Hematopoietic multipotent progenitor cell (in vitro differentiated cells): ENCODE measurements around the gene PARD3B. TPM values are rescaled to one million over a fixed set of nuclear protein-coding genes. Genes with fewer than 3 reads are reported as not detected.

Experiments used
- DNase-seq, 3 donors: peaks; one replicate each; pipeline ENCODE4 v3.0.0-alpha.2; 2011 to 2015; ENCODE audit warnings: low read depth in 2 of 3, low spot score in 2 of 3
- total RNA-seq: library from RNA; depleted of rRNA; stranded (reverse); fragments of >200 nt; gene quantifications from one replicate; pipeline ENCODE4 v1.2.3, GENCODE V29; 2012

PARD3B gene
- total RNA-seq, 1 donor, result 2.7 TPM

DNA sequence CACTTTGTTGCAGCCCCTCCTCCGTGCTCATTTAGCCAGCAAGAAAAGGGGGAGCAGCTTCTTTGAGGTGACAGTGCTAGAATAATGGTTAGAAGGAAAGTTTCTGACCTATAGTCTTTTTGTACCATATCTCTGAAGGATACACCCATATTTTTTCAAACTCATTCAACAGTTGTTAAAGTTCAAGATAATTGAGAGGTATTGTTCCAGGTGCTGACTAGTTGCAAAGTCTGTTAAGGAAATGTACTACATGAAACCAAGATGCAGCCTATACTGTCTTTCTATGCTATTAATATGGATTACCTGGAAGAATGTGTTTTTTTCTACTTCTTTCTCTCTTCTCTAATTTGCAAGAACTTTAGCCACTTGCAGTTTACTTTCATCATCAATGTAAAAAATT lies 495.0 kb downstream of the PARD3B start:
- no peak for DNase-seq

DNA sequence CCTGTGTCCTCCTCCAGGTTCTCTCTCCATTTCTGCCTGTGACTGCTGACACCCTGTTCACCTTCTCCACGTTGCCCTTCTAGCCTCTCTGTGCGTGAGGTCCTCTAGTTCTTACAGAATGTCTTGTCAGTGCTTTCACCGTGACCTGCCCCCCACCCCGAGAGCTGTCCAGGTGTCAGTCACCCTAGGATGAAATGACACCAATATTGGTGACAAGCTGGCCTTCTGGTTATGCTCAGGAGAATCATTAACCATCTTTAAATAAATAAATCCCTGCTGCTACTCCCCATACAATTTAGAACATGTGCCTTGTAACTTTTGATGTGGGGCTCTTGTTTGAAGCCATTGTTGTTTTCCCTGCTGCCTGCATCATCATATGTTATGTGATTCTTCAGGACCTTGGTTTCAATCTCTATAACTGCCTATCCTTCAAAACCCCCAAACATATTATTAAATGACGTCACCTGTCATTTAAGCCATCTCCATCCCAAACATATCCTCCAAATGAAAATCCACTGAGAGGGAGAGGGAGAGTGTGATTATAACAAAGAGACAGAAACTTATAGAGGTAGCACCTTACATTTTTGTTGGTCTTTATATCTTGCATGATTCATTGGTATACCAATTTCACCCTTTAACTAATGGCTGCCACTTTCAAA lies 496.3 kb downstream of the PARD3B start:
- DNase-seq, result no peak

DNA sequence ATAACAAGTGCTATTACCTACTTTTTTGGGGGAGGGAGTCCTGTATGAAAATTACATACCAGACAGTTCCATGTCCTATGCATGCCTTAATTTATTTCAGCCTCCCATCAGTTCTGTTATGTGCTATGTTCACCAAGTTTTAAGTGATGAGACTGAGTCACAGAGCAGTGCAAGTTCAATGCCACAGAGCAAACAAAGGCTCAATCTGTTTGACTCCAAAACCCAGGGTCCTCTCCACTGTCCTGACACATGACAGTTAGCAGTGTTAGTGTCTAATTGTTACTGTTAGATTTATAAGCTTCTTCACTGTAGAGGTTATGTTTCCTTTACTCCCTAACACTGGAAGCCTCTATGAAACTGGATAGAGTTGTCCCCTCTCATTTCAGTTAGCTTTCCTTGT lies 498.0 kb downstream of the PARD3B start:
- no peak for DNase-seq

DNA sequence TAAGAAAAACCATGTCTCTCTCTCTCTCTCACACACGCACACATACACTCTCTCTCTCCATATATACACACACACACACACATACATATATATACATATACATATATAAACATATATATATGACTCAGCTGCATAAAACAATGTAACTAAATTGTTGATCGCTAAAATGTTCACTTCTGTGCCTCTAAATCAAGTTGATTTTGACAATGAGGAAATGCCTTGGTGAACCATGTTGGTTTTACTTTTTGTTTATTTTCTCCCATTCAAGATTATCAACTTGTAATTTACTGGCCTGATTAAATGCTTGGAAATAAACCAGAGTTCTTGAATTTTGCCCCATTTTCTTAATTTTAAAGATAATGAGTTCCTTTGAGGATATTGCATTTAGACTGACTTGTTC lies 500.4 kb downstream of the PARD3B start:
- peak in 1 of 3 donors; percentile 42 for DNase-seq

DNA sequence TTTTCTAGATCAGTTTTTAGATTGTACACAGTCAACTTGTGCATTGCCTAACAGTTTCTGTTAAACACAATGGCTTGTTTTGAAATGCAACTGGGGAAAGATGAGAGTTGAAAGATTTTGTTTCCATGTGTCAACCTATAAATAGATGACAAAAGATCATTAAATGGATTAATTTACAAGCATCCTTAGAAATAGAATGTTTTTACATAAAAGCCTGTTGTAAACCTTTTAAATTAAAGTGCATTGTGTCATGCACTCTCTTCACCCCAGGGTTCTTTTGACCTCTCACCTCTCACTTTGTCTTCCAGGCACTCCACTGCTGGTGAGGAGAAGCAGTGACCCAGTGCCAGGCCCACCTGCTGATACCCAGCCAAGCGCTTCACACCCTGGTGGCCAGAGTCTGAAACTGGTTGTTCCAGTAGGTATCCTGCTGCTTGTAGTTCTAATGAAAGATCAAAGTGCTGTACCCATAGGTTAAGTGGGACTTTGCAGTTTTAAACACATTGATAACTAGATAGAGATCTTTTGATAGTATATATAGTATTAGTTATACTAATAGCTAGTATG lies 502.1 kb downstream of the PARD3B start:
- DNase-seq, result no peak

DNA sequence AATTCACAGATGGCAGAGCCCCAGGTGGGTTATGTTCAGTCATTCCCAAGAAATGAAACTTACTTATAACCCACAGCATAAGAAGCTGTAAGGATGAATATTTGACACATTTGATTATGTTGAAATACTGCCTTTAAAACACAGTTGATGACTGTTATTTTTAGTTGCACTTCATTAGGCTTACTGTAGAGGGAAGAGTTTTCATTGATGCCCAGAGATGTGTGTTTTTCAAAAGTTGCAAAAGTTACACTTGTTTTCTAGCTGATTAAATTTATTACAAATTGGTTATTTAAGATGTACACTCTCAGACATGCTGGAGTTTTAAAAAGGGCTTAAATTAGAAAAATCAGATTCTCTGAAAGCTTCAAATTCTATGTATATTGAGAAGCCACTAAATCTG lies 506.1 kb downstream of the PARD3B start:
- no peak for DNase-seq

DNA sequence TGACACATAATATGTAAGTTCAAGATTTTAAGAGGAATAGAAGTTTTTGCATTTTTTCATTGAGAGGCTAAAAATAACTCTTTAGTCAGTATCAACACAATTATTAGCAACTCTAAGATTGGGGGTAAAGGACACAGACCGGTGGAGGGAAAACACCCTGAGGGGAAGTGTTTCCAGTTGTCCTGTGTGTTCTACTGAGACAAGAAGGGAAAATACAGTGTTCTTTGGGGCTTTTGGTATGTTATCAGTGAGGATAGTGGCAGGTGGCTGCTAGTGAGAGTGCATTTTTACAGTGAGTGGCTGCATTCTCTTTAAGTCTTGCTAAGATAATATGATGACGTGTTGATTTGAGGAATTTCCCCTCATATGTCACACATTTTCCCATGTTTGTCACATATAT lies 507.5 kb downstream of the PARD3B start:
- DNase-seq, result no peak

DNA sequence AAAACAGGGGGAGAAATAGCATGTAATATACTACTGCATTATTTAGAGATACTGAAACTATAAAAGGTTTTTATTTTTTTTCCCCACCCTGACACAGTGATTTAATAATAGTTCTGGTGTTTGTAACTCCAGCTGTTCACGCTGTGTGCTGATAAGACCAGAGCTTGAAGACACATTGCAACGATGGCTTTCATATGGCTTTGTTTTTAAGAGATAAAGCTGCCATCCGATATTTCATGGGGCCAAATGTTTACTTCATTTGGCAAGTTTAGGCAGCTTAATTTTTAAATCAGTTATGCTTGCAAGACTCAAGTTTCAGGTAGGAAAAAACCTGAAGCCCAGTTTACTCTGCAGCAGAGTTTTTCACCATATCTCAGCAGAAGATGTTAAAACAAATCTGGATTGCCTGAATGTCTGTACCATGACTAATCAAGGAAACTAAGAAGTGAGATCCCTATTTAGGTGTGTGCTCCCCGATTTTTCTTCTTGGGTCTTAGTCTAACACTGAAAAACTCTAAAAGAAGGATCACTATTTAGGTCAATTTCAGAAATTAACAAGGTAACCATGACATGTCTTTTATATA lies 508.6 kb downstream of the PARD3B start:
- peak in 2 of 3 donors; percentile 30 to 77 for DNase-seq

DNA sequence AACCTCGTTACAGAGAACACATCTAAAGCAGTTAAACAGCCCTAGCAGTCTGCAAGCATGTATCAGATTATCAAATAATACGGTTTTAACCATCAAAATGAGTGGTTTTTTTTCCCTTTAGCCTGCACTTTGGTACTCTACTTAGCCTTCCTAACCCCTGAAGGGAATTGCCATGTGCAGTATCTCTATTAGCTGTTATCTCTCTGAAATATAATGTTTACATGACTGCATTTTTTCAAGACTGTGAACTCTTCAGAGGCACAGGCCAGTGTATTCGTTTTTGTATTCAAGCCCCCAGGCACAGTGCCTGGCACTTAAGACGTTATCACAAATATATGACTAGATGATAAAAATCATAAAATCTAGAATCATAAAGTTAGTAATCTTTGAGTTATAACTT lies 509.5 kb downstream of the PARD3B start:
- DNase-seq, result no peak

DNA sequence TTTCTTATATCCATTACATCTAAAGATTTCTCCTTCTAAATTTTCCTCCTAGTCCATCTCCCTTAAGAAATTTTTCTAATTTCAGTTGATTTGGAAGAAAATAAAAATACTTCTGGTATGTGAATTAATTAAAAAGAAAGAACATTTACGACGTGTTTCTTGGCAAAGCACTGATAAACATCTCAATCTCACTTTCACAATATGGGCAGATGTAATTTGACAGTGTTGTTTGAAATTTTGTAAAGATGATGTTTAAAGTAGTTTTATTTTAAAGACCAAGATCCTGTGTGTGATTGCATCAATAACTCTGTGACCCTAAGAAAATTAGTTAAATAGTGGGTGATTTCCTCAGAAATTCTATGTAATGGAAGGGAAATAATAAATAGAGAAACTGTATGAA lies 510.0 kb downstream of the PARD3B start:
- no peak for DNase-seq

DNA sequence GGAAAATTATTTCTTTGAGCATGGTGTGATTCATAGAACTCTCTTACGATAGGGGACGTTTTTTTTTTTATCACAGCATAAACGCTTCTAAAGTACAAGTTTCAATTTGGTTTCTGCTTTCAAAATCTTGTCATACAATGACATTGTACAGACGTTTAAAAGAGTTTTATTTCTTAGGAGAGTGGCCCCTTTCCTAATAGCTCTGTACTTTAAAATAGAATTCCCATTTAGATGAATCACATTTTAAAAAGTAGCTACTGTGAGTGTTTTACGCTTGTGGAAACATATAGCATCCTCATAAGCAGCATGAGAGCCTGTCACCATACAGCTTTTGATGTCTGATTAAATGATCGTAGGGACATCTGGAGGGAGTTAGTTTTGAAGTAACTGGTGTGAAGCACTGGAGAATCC lies 510.9 kb downstream of the PARD3B start:
- no peak for DNase-seq

DNA sequence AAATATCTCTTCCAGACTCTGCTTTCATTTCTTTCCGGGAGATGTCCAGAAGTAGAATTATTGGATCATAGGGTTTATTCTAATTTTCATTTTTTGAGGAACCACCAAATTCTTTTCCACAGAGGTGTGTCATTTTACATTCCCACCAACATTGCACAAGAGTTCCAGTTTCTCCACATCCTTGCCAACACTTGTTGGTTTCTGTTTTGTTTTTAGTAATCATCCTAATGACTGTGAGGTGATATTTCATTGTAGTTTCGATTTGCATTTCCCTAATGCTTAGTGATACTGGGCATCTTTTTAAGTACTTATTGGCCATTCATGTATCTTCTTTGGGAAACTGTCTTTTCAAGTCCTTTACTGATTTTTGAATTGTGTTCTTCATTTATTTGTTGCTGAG lies 513.1 kb downstream of the PARD3B start:
- no peak for DNase-seq

DNA sequence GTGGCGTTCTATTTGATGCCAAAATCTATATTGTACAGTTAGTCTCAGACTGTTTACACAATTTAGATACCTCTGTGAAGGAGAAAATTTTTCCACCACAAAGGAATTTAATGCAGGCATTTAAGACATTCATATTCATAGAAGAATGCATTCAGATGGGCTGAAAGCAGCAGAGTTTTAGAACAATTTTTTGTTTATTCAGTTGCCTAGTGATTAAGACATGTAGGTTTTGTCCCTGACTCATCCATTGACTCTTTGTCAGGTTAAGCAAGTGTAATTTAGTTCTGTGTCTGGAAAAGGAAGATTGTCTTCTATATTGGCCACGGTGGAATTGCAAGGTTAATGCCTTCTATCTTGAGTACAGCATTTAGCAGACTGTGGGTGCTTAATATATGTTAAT lies 515.0 kb downstream of the PARD3B start:
- DNase-seq, result no peak

DNA sequence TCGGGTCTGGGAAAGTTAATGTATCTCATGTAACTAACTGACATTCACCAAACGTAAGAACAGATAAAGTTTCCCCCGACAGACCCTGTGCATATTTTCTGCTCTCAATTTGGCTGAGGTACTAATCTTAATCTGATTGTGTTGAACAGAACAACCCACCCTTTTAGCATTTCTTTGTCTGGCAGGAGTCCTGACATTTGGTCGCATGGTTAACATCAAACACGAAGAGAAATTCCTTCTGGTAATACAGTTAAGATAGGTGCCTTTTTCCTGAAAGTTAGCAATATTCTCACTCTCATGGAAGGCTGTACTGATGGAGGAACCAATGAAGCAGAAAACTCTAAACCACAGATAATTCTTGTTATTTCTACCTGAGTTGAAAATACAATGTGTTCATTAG lies 520.8 kb downstream of the PARD3B start:
- no peak for DNase-seq

DNA sequence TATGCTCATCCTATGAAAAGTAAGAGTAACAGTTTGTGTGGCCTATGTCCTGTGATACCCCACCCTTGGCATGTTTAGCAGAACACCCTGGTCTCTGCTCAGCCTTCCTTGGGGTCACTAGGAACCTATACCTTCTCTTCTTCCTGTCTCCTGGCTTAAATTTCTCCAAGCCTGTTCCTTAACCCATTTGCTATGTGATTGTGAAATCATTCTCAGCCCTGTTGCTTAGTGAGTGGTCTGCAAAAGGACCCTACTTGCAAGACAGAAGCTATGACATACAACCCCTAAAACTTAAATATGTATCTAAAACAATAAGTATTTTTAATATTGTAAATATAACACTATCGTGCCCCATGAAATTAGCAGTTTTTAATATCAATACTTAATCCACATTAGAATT lies 524.7 kb downstream of the PARD3B start:
- no peak for DNase-seq

DNA sequence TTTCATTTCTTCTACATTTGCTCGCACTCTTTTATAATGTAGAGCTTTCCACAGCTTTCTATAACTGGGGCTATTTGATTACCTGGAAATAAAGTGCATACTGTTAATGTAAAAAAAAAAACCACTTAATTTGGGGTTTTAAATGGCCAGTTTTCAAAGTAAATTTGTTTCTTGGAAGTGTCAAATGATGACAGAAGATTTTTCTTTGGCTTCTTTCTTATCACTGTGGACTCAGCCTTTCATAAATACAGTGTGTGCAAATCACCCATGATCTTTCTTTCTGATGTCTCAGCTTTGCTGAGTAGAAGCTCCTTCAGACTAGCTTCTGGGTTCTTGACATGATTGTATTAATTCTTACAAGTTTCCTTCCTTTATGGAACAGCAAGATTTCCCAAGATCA lies 525.6 kb downstream of the PARD3B start:
- DNase-seq, result no peak

DNA sequence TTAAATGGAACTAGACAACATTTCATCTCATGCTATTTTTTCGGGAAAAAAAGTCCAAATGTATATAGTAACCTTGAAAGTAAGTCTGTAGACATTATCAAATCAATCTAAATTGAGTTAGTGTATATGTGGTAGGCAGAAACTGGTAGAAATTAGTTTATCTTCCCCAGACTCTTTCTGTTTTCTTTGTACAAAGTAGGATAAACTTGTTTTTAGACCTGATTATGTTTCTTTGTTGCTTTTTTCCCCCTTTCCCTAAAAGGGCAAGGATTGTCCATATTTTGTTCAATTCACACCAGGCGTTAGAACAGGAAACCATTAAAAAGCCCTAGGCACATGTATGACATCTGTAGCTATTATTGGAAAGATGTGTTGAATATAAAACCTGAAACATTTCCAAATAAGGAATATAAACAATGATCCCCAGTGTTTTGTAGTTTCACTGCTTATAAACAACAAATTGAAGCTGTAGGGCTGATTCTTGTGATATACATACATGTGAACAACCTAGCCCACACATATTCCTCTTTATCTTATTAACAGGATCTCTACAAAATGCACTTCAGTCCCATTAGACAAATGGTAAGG lies 528.3 kb downstream of the PARD3B start:
- DNase-seq, result no peak

DNA sequence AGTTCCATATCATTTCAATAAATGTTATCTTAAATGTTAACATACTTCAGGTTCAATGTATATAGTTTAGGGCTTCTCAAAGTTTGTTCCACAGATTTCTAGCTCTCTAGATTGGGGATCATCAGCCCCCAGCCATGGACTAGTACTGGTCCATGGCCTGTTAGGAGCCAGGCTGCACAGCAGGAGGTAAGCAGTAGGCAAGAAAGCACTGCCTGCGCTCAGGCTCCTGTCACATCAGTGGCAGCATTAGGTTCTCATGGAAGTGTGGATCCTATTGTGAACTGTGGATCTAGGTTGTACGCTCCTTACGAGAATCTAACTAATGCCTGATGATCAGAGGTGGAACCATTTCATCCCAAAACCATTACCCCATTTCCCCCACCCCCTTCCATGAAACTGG lies 531.1 kb downstream of the PARD3B start:
- no peak for DNase-seq

DNA sequence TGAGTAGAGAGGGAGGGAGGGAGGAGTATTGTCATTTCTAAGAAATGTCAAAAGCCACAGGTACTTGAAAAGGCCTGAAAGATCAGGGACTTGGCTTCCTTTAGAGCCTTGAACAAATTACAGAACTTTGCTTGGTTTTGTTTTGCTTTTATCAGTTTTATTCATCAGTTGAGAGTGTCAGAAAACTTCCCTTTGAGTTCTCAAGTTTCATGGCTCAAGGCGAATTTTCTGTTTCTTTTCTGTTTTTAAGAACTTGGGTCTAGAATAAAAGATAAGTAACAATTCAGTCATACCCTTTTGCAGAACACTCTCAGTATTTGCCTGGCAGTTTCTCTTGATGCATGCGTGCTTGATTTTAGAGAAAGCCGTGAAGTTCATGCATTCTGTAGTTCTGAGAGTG lies 531.9 kb downstream of the PARD3B start:
- peak in 1 of 3 donors; percentile 38 for DNase-seq

DNA sequence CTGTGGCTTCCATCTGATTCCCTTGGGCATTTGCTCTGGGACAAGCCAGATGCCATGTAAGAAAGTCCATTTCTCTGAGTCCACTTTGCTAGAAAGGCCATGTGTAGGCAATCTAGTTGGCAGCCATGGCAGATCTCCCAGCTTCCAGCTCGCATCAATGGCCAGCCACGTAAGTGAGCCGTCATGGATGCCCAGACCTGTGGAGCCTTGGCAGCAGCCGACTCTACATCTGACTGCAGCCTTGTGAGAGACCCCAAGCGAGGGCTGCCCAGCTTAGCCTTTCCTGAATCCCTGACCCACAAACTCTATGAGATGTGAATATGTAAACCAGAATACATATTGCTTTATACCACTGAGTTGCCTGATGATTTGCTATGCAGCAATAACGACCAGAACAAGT lies 533.5 kb downstream of the PARD3B start:
- no peak for DNase-seq

DNA sequence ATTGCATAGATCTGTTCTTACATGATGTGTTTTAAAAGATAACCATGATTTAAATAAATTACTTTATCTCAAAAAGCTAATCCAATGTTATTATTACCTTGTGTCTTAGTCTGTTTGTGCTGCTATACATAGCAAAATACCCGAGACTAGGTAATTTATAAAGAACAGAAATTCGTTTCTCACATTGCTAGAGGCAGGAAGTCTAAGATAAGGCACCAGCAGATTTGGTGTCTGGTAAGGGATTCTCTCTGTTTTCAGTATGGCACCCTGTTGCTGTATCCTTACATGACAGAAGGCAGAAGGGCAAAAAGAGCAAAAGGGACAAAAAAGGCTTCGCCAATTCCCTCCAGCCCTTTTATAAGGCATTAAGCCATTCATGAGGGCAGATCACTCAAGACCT lies 533.9 kb downstream of the PARD3B start:
- no peak for DNase-seq

DNA sequence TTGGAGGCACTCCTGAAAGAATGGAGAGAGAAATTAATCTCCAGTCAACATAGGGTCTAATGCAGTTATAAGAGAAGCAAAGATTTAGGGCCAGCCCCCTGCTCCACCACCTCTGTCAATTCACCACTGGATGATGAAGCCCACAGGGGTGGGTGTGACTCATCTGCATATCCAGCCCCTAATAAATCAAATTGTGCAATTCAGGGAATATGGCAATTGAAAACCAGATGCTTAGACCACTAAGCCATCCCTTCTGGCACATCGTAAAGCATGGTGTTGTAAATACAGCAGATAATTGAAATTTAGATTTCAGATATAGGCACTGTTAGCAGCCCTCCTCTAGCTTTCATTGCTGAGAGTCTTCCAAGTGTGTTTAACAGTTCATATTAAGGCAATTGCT lies 541.4 kb downstream of the PARD3B start:
- DNase-seq, result no peak
